Measurements from ENCODE around the gene SORBS2. TPM values are rescaled to one million over a fixed set of nuclear protein-coding genes. Genes with fewer than 3 reads are reported as not detected.

The SORBS2 gene
- total RNA-seq, 4 donors from 2014 or later: 290 to 437 (median 377) TPM

- no peak overlapping the region for H3K4me3 ChIP-seq (replicated peaks in 1 of 3)
- no peak for DNase-seq
- intact Hi-C loops (cut with DNase I): no loop called here
- WGBS, 2 donors: 70 to 72% methylated on average over 2 of the region's 2 CpGs
- H3K4me1 ChIP-seq: peaks cover 47 to 60% of the 10 kb centered on the region in 2 donors
- no peaks in the 10 kb centered on the region for H3K9me3 ChIP-seq
- no peaks in the 10 kb centered on the region for H3K36me3 ChIP-seq
- H3K27me3 ChIP-seq: no peaks in the 10 kb centered on the region
- TF ChIP-seq CTCF (IDR thresholded peaks at IDR 0.05): no peak
- TF ChIP-seq POLR2A (IDR thresholded peaks at IDR 0.05): no peak
- H3K27ac ChIP-seq: peak overlapping the region; percentile 45 to 78 (median 63)
These were observed 18.9 kb downstream of the SORBS2 start for GRCh38 chr4:185793116-185793485.

DNA sequence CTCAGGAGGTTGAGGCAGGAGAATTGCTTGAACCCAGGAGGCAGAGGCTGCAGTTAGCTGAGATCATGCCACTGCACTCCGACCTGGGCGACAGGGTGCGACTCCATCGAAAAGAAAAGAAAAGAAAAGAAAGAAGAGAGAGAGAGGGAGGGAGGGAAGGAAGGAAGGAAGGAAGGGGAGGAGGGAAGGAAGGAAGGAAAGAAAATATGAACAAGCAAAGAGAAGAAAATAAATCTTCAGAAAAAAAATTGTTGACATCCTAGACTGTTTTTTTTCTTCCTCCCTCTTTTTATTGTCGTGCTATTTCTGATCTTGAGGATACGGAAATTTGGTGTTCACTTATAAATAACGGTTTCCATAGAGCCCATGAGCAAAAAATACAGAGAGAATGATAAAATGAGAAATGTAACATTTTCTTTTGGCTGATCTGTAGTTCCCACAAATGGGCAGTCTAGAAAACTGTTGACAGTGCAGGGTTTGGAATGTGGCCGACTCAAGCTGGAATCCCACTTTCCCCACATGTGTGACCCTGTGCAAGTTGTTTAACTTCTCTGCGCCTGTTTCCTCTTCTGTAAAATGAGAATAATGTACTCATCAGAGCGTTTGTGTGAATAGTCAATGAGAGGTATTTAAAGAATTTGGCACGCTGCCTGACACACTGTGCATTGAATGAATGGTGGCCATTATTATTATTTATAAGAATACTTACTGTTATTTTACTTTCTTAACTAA lies 19.4 kb downstream of the SORBS2 start:
- Histone ChIP-seq H3K9me3 (no peaks in the 10 kb centered on the region), H3K27ac (peak overlapping the region; percentile 45 to 78 (median 63)), H3K27me3 (no peaks in the 10 kb centered on the region), H3K4me1 (peaks cover 42 to 60% of the 10 kb centered on the region in 2 donors), H3K4me3 (replicated peaks in 1 of 3) (no peak overlapping the region), H3K36me3 (no peaks in the 10 kb centered on the region)
- no peak for DNase-seq
- intact Hi-C loops (cut with DNase I): no loop called here
- 64 to 68% methylated on average over 11 of the region's 11 CpGs for WGBS, 2 donors
- TF ChIP-seq CTCF (IDR thresholded peaks at IDR 0.05): no peak
- TF ChIP-seq POLR2A (IDR thresholded peaks at IDR 0.05): no peak

DNA sequence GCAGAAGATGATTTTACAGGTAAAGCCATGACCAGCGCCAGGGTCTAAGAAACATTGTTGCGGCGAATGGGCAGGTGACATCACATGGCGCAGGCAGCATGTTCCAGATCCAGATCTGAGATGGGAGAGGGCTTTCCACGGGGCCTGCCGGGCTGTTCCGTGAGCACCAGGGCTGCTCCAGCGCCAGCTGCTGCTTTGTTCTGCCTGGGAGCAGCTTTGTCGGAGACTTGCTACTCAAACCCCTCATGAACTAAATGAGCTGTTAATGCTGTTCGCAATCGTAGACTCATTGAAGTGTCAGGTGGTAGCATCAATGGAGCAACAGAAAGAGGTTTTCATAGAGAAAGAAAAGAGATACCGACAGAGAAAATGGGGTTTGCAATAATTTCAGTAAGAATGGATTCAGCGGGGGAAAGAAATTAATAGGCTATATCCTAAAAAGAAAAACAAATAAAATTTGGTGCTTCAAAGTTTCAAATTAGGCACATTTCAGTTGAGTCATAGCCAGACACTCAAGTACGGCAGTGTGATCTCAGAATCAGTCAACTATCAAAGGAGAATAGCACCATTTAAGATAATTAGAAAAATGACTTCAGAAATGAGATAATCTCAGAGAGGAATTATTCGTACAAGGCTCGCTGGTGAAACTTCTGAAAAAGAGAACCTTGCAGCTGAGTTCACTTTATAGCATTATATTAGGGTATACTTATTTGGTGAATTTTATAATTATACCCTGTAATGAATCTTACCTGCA lies 23.9 kb downstream of the SORBS2 start:
- peak overlapping the region; percentile 67 to 84 (median 78) for H3K27ac ChIP-seq
- no peaks in the 10 kb centered on the region for H3K27me3 ChIP-seq
- H3K36me3 ChIP-seq: no peaks in the 10 kb centered on the region
- H3K4me1 ChIP-seq: peaks cover 25 to 62% of the 10 kb centered on the region in 2 donors
- peak; percentile 69 to 73 for DNase-seq
- TF ChIP-seq CTCF (IDR thresholded peaks at IDR 0.05) (no peak), POLR2A (IDR thresholded peaks at IDR 0.05) (peak in 1 of 2 donors; percentile 59)
- no peaks in the 10 kb centered on the region for H3K9me3 ChIP-seq
- no peak overlapping the region for H3K4me3 ChIP-seq (replicated peaks in 1 of 3)
- intact Hi-C loops (cut with DNase I): loop anchor here (10.0 kb wide), 1 partner anchor 133 kb away; no protein-coding TSS in a partner anchor
- 62 to 73% methylated on average over 16 of the region's 16 CpGs for WGBS, 2 donors

DNA sequence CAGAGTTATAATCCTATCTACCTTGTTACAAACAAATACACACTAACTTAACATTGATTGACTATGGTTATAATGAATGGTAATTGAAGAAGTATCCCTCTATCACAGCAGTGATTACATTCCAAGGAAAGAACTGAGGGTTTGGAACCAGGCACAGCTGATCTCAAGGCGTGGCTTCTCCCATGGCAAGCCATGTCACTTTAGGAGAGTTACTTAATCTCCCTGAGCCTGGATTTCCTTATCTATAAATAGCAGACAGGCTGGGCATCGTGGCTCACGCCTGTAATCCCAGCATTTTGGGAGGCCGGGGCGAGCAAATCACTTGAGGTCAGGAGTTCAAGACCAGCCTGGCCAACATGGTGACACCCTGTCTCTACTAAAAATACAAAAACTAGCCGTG lies 25.6 kb downstream of the SORBS2 start:
- Histone ChIP-seq H3K27ac (peak overlapping the region; percentile 39 to 84 (median 78)), H3K4me3 (replicated peaks in 1 of 3) (no peak overlapping the region), H3K4me1 (peaks cover 16 to 57% of the 10 kb centered on the region in 2 donors), H3K27me3 (no peaks in the 10 kb centered on the region), H3K9me3 (no peaks in the 10 kb centered on the region), H3K36me3 (no peaks in the 10 kb centered on the region)
- DNase-seq: no peak
- WGBS, 2 donors: 77 to 88% methylated on average over 6 of the region's 6 CpGs
- no peak for TF ChIP-seq CTCF (IDR thresholded peaks at IDR 0.05)
- TF ChIP-seq POLR2A (IDR thresholded peaks at IDR 0.05): no peak
- intact Hi-C loops (cut with DNase I): loop anchor here (10.0 kb wide), 1 partner anchor 132 kb away; no protein-coding TSS in a partner anchor

- Histone ChIP-seq H3K36me3 (no peaks in the 10 kb centered on the region), H3K9me3 (no peaks in the 10 kb centered on the region), H3K4me1 (peaks cover 16 to 52% of the 10 kb centered on the region in 2 donors), H3K27ac (peak overlapping the region in 2 of 3 donors; percentile 54 to 78), H3K27me3 (no peaks in the 10 kb centered on the region), H3K4me3 (replicated peaks in 1 of 3) (no peak overlapping the region)
- WGBS, 2 donors: 52 to 67% methylated on average over 5 of the region's 5 CpGs
- TF ChIP-seq CTCF (IDR thresholded peaks at IDR 0.05) (no peak), POLR2A (IDR thresholded peaks at IDR 0.05) (no peak)
- intact Hi-C loops (cut with DNase I): loop anchor here (10.0 kb wide), 1 partner anchor 129 kb away; no protein-coding TSS in a partner anchor
- DNase-seq: no peak
These were observed 28.4 kb downstream of the SORBS2 start for GRCh38 chr4:185783574-185783973.

All from thyroid gland (tissue), 4 donors.